HT1080 (cell line): ENCODE data around the gene MPDZ. TPM values are rescaled to one million over a fixed set of nuclear protein-coding genes. Genes with fewer than 3 reads are reported as not detected.

Experiments
- DNase-seq: peaks from one replicate; pipeline ENCODE4 v3.0.0-alpha.2; 2015; ENCODE audit warnings: low read depth
- total RNA-seq: library from RNA; depleted of rRNA; stranded (reverse); fragments of >200 nt; shearing (Covaris generic); gene quantifications from 2 replicates; pipeline ENCODE4 v1.2.3, GENCODE V29; 2014

The MPDZ gene
- total RNA-seq, 1 experiment from 2014 or later, result 15.9 TPM

- DNase-seq, result no peak
Measured at GRCh38 chr9:13186774-13187173, 92.7 kb downstream of the MPDZ start.

GRCh38 chr9:13186091-13186490 is 93.4 kb downstream of the MPDZ start:
- DNase-seq, result no peak

GRCh38 chr9:13181652-13182051 is 97.8 kb downstream of the MPDZ start:
- peak; percentile 5 for DNase-seq

DNA sequence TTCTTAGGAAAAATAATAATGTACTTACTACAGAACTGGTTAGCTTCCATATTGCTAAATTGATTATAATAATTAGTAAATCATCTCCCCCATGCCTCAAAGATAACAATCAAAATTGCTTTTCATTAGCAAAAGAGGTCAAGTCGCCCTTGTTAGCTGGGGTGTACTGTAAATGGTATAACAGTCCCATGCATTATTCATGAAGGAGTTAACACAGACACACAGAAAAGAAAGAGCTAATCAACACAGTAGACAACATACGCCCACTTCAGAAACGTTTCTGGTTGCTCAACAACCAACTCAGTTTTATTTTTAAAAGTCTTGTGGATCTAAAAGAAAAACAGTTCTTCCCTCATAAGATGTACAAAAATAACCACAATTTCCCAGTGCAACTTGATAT is 100.2 kb downstream of the MPDZ start:
- no peak for DNase-seq

GRCh38 chr9:13175732-13176131 is 103.8 kb downstream of the MPDZ start:
- DNase-seq, result no peak

DNA sequence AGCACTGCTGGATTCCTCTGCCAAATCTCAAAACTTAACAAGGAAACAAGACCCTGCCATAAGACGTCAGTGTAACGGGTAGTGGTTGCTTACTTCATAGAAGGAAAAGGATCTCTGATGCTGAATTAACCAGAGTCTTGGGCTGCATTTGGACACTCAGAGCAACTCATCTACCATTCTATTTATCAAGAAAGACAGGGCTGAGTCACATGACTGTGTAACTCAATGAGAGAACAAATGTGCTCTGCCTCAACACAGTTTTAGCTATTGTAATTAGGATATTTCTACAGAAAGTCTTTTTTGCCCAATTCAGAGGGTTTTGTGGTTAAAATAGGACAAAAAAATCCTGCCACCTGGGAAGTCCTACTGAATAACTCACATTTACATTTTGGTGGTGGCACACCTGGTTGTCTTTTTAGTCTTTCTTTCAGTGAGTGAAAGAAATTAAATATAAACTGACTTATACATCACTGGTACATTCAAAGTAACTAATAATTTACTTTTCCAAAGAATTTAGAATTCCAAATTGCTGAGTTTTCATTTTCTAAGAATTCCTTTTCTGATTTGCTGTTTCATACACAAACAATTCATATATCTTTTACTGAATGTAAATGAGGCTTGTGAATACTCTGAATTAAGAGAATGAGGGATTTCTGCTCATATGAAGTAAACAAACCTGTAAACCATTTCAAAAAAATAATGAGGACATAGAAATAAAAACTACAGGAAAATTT is 104.4 kb downstream of the MPDZ start:
- no peak for DNase-seq

- DNase-seq, result no peak
Measured at GRCh38 chr9:13173553-13173952, 105.9 kb downstream of the MPDZ start.

DNA sequence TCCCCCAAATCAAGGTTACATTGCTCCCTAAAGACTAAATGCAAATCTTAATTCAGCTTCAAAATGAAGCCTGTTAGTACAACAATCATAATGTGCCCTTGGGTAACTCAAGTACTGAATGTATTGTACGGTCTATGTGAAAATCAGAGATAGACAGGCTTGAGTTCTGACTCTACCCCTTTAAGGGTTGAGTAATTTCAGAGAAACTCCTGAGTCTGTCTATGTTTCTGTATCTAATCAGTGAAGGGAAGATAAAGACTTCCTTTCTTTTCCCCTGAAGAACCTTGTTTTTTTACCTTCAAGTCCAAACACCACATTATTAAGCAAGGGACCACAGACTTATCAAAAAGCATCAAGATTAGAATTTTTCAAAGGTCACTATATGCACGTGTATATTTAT is 108.2 kb downstream of the MPDZ start:
- no peak for DNase-seq

DNA sequence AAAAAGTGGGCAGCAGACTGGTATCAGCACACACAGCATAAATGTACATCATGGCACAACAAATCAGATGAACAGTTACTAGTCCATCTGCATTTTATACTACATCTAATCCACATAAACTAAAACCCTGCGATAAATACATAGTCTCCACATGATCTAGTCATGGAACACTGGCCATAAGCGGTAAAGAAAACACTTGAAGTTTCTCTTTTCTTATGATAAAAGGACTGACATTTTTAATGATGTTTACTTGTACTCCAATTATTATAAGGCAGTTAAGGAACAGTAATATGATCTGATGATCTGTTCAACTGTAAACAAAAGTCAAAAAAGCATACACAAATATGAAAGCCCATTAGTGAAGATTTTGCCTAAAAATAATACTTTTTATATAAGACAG is 112.5 kb downstream of the MPDZ start:
- no peak for DNase-seq

GRCh38 chr9:13165956-13166355 is 113.5 kb downstream of the MPDZ start:
- DNase-seq, result no peak

- no peak for DNase-seq
Measured at GRCh38 chr9:13165236-13165945, 114.1 kb downstream of the MPDZ start.

DNA sequence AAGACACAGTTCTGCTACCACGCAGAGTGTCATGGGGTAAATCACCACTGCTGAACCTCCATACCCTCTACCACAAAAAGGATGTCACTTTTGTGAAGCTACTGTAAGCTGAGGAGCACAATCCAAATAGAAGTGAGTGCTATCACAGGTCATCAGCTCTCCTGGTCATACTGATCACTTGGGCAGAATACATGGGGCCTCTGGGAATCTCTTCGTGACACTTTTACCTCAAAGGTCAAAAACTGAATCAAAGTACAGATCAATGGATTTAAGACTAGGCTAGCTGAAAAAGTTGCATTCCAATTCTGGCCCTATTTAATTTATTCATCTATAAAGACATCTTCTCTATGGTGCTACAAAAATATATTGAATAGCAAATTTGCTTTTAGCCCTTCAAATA is 115.5 kb downstream of the MPDZ start:
- DNase-seq, result no peak

GRCh38 chr9:13163287-13163686 is 116.2 kb downstream of the MPDZ start:
- DNase-seq, result no peak

DNA sequence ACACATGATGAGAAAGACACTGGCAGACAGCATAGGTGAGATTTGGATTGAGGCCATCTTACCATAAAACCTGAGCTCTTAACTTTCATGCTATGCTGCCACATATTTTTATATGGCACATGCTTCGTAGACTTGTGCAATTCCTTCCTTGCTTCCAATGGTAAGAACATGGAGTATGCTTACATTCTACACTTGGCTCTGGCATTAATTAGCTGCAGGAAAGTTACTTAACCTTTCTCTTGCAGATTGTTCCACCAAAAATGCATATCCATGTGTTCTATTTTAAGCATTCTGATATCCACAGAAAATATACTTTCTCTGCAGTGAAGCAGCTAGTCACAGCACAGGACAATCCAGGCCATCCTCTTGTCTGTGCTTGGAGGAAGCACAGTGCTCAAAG is 119.4 kb downstream of the MPDZ start:
- no peak for DNase-seq

DNA sequence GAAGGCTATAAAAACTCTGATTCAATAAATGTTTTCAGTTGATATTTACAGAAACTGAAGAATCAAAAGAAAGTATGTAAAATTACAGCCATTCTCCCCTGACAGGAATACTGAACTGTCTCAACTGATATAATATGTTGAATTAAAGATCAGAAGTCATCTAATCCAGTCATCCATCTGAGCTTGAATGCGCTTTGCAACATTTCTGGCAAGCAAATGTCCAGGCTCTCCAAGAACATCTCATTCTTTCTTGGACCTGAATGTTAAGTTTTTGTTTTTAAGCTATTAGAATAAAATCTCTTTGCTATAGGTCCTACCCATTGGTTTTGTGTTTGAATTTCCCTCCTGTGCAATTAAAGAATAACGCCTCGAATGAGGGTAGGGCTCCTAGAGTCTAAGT is 120.5 kb downstream of the MPDZ start:
- DNase-seq, result no peak

GRCh38 chr9:13151489-13151888 is 128.0 kb downstream of the MPDZ start:
- no peak for DNase-seq

- DNase-seq, result no peak
Measured at GRCh38 chr9:13149454-13149853, 130.0 kb downstream of the MPDZ start.

DNA sequence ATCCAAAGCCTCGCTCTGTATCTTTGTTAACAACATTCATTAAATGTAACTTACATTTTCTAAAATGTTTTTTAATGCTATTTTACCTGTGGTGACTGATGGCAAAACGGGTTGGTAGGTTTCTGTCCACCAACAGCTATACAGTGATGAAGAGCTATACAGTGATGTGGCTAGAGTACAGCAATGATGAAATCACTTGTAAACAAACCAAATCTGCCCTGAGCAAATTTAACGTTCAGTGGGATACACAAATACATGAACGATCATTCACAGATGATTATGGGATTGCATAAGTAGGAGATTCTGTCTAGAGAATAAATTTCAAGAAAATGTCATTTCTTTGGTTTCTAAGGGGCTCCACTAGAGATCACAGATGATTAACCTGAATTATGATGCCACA is 132.7 kb downstream of the MPDZ start:
- no peak for DNase-seq

GRCh38 chr9:13145340-13145739 is 134.2 kb downstream of the MPDZ start:
- no peak for DNase-seq

DNA sequence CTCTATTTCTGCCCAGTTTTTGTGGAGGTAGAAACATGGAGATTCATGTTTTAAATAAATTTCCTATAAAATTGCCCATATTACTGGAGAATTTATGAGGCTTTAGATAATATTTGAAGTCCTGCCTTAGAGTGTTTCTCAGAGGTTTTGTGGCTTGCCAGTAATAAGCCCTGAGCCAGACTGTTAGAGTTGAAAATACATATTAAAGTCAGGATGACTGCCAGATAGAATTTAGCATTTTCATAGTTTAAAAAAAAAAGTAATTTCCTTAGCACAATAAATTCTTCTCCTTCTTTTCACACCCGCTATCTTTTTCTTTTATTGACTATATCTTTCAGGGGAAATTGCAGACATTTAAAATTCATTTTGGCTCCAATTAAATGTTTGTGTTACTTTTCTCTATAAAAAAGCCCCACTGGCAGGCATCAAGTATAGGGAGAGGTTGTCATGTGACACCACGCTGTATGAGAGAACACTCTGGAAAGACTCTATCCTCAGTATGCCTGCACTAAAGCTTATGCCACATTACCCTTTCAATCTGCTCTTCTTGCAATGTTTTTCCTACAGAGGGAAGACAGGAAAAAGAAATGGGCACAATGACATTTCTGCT is 135.2 kb downstream of the MPDZ start:
- no peak for DNase-seq

GRCh38 chr9:13143281-13143680 is 136.2 kb downstream of the MPDZ start:
- DNase-seq, result no peak

DNA sequence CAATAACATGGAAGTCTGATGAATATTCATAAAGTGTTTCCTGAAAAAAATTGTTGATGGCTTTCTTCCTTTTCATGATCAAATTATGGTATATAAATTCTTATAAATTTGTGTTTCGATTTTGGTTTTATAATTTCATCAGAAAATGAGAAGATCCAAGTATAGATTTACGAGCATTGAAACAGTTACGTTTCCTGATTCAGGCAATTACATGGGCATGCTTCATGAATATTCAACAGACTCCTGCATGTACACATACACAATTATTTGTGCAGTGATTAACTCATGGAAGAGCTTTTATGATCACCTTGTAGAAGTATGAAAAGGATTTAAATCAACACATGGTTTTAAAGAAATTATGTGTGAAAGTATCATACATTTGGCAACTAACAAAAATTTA is 136.7 kb downstream of the MPDZ start:
- no peak for DNase-seq

DNA sequence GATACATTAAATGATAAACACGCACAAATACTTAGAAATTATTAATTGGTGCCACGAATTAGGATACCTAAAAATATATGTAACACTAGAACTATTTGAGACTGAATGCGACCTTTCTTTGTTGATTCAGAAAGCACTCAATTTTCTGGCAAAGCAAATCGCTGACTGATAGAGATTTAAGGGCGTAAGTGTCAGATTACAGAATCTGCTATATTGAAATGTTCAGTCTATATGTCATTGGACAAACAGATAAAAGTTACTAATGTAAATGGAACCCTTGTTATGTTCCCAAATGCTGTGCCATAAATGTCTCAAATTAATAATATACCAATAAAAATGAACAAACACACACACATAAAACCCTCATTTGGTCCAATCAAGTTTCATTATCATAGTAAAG is 137.9 kb downstream of the MPDZ start:
- DNase-seq, result no peak
